ENCODE data around the gene GUCY1B1. TPM values are rescaled to one million over a fixed set of nuclear protein-coding genes. Genes with fewer than 3 reads are reported as not detected.
A peak's percentile ranks its signal among the peaks of the same experiment; 100 is the strongest.

Gene GUCY1B1
- under 1 TPM in 1 of 6 experiments, not detected in 5; 0.07 TPM for total RNA-seq (2021; fragmentation: NEBNext Ultra II Directional; extraction: Animal tissue kit (Norgen Biotek cat#: 25700))
- long read RNA-seq = 0 reads

- H3K4me1 Mint-ChIP-seq (ENCODE audit: low read depth) = no peaks in the 10 kb centered on the region
- H3K27ac Mint-ChIP-seq = no peak within 1 kb of the TSS
- H3K4me3 Mint-ChIP-seq = peak within 1 kb of the TSS; percentile 9; the same call in 1 of the 2 replicates
- TF ChIP-seq CTCF (IDR thresholded peaks at IDR 0.05) = peak; percentile 19; the same call in 1 of the 2 replicates
- H3K9me3 Mint-ChIP-seq = no peaks in the 10 kb centered on the region
- peak; percentile 80 for DNase-seq
- H3K27me3 Mint-ChIP-seq (ENCODE audit: insufficient read depth) = no peaks in the 10 kb centered on the region; the same call in 1 of the 2 replicates
- no peaks in the 10 kb centered on the region for H3K36me3 Mint-ChIP-seq (ENCODE audit: low read depth)
Observed at GRCh38 chr4:155758481-155759371, at the start of gene GUCY1B1. GUCY1B1 (plus strand) TSS chr4:155759021; CDS start chr4:155759141, 120 bp downstream.

- Mint-ChIP-seq H3K4me1 (ENCODE audit: low read depth) (no peaks in the 10 kb centered on the region), H3K27me3 (ENCODE audit: insufficient read depth) (peaks cover 2% of the 10 kb centered on the region; the same call in 1 of the 2 replicates), H3K9me3 (peaks cover 15% of the 10 kb centered on the region; the same call in 1 of the 2 replicates), H3K27ac (no peak overlapping the region), H3K4me3 (no peak overlapping the region), H3K36me3 (ENCODE audit: low read depth) (no peaks in the 10 kb centered on the region)
- DNase-seq = no peak
- no peak for TF ChIP-seq CTCF (IDR thresholded peaks at IDR 0.05)
Observed at GRCh38 chr4:155709918-155710317, 48.9 kb upstream of the GUCY1B1 start.

- H3K4me3 Mint-ChIP-seq = no peak overlapping the region
- H3K36me3 Mint-ChIP-seq (ENCODE audit: low read depth) = no peaks in the 10 kb centered on the region
- H3K9me3 Mint-ChIP-seq = peaks cover 9% of the 10 kb centered on the region; the same call in 1 of the 2 replicates
- H3K4me1 Mint-ChIP-seq (ENCODE audit: low read depth) = no peaks in the 10 kb centered on the region
- no peak overlapping the region for H3K27ac Mint-ChIP-seq
- DNase-seq = no peak
- TF ChIP-seq CTCF (IDR thresholded peaks at IDR 0.05) = no peak
- H3K27me3 Mint-ChIP-seq (ENCODE audit: insufficient read depth) = peaks cover 2% of the 10 kb centered on the region; the same call in 1 of the 2 replicates
Observed at GRCh38 chr4:155711556-155711955, 47.3 kb upstream of the GUCY1B1 start.

GRCh38 chr4:155712846-155713245 lies 46.0 kb upstream of the GUCY1B1 start:
- H3K4me3 Mint-ChIP-seq = no peak overlapping the region

GRCh38 chr4:155713911-155714310 lies 44.9 kb upstream of the GUCY1B1 start:
- H3K4me1 Mint-ChIP-seq (ENCODE audit: low read depth) = no peaks in the 10 kb centered on the region
- no peak for TF ChIP-seq CTCF (IDR thresholded peaks at IDR 0.05)
- H3K4me3 Mint-ChIP-seq = no peak overlapping the region
- H3K27ac Mint-ChIP-seq = no peak overlapping the region
- H3K9me3 Mint-ChIP-seq = peaks cover 13% of the 10 kb centered on the region; the same call in 1 of the 2 replicates
- no peak for DNase-seq
- no peaks in the 10 kb centered on the region for H3K36me3 Mint-ChIP-seq (ENCODE audit: low read depth)
- H3K27me3 Mint-ChIP-seq (ENCODE audit: insufficient read depth) = no peaks in the 10 kb centered on the region; the same call in 1 of the 2 replicates

More at GRCh38 chr4:155712846-155713245, 46.0 kb upstream of the GUCY1B1 start:
- Mint-ChIP-seq H3K36me3 (ENCODE audit: low read depth) (no peaks in the 10 kb centered on the region), H3K27ac (no peak overlapping the region), H3K4me1 (ENCODE audit: low read depth) (no peaks in the 10 kb centered on the region), H3K27me3 (ENCODE audit: insufficient read depth) (no peaks in the 10 kb centered on the region; the same call in 1 of the 2 replicates), H3K9me3 (peaks cover 8% of the 10 kb centered on the region; the same call in 1 of the 2 replicates)
- TF ChIP-seq CTCF (IDR thresholded peaks at IDR 0.05) = no peak
- DNase-seq = no peak
